HUDEP-2 (cell line): ENCODE measurements around the gene RAB35.

Experiments
- DNase-seq, 76 experiments: peaks; one replicate each; lab custom pipeline; 2025; ENCODE audit not compliant: unreplicated experiment in 76 of 76; lab: John Stamatoyannopoulos, UW

The RAB35 gene

DNA sequence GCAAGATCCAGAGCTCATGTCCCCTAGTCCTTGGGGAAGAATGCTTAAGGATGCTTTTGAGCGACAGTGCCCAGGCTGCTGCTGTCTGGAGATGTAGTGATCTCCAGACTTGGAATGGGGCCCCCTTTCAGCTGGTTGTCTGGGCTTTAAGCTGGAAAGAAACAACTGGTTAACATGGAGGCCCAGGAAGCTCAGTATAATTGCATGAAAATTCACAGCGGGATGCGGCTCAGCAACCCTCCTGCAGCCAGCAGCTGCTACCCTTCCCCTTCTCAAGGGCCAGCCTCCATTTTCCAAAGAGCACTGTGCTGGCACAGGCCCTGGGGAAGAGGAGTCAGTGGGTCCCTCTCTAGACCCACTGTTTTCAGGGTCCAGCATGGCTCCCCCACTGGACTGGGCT lies 26.3 kb downstream of the RAB35 start:
- no peak for DNase-seq

DNA sequence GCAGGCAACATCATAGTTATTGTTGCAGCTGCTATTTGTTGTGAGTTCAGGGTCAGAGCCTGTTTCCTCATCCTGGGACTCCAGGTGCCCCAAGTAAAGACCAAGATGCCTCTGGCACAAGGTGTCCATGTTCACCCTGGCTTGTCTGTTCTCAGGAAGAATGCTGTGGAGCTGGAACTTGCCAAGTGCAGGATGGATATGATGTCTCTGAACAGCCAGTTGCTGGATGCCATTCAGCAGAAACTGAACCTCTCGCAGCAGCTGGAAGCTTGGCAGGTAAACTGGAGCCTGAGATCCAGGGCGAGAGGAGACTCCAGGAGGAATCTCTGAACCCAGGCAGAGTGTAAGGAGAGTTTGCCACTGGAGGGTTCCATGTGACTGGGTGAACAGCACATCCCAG lies 26.8 kb downstream of the RAB35 start:
- no peak for DNase-seq

DNA sequence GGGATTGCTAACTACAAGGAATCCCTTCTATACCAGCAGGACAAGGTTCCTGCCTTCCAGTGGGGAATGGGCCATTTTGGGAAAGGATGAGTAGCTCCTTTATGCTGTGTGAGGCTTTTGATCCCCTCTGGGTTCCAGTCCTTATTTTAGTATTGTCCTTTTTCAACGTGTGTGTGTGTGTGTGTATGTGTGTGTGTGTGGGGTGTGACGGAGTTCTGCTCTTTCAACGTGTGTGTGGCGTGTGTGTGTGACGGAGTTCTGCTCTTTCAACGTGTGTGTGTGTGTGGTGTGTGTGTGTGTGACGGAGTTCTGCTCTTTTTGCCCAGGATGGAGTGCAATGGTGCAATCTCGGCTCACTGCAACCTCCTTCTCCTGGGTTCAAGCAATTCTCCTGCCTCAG lies 27.4 kb downstream of the RAB35 start:
- DNase-seq, result no peak

DNA sequence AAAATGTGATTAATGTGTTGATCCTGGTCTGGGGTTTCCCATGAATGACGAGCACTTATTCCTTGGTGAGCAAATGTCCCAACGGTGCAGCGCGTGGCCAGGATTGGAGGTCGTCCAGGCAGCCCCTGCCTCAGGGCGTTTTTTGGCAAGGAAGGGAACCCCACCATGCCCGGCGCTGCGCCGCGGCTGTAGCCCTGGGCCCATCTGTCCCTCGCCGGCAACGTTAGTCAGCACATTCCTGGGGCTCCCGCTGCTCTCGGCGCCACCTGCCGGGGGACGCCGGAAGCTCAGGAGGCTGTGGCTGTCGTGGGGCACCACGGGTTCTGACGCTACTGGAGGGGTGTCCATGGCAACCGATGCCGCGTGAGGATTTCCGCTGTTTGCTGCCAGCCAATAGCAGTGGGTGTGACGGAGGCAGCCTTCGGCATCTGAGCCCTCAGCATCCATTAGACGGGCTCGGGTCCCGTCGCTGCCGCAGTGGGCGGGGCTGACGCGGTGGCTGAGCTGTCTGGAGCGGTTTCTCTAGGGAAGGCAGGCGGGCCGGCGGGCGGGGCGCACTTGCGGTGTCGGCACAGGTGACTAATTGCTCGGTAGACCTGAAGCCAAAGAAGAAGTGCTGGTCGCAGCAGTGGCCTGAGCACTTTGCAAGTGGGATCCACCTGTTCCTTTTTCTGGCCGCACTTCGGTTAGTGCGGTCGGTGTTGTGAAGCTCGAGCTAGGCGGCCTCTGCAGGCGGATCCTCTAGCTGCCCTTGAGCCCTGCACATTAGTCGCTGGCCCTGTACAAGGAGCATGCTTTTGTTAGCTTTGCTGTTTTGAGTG lies 29.5 kb downstream of the RAB35 start:
- DNase-seq, result peak in 75 of 76 experiments; percentile 13 to 97 (median 91)

DNA sequence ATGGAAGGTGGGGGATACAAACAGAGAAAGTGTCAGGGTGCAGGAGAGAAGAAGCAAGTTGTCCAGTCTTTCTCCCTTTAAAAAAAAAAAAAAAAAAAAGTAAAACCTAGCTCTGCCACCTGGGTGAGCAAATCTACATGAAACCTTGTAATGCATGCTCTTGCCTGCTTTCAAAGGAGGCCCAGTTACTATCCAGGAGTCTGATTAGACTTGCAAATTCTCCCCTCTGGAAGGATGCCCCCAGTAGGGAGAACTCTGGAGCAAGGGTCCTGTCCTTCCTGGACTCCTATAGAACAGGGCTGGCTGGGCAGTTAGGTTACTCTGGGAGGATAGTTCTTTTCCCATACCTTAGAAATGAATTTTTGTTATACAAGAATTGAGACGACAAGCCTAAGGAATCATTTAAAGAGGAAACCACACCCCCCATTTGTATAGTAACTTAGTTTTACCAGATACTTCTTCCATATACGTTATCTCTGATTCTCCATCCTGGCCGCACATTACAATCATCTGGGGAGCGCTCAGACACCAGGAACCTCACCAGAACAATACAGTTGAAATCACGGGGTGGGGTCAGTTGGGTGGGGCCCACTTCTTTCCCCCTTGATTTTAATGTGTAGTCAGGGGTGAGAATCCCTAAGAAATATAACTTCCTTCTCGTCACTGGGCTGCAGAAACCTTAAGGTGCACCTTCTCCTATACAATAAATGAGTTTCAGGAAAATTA lies 30.5 kb downstream of the RAB35 start:
- peak in 5 of 76 experiments; percentile 1 to 28 (median 13) for DNase-seq

DNA sequence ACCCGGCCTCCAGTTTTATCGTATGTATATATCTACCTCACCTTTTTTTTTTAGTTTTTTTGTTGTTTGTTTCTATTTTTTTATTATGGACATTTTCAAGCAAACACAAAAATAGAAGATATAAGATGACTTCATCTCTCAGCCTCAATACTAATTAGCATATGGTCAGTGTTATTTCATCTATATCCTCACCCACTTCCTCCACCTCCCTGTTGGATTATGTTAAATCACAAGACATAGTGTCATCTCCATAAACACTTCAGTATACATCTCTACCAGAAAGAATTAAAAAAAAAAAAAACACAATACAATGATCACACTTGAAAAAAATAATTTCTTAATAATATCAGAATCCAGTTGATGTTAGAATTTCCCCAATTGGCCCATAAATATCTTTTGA lies 34.9 kb downstream of the RAB35 start:
- no peak for DNase-seq

DNA sequence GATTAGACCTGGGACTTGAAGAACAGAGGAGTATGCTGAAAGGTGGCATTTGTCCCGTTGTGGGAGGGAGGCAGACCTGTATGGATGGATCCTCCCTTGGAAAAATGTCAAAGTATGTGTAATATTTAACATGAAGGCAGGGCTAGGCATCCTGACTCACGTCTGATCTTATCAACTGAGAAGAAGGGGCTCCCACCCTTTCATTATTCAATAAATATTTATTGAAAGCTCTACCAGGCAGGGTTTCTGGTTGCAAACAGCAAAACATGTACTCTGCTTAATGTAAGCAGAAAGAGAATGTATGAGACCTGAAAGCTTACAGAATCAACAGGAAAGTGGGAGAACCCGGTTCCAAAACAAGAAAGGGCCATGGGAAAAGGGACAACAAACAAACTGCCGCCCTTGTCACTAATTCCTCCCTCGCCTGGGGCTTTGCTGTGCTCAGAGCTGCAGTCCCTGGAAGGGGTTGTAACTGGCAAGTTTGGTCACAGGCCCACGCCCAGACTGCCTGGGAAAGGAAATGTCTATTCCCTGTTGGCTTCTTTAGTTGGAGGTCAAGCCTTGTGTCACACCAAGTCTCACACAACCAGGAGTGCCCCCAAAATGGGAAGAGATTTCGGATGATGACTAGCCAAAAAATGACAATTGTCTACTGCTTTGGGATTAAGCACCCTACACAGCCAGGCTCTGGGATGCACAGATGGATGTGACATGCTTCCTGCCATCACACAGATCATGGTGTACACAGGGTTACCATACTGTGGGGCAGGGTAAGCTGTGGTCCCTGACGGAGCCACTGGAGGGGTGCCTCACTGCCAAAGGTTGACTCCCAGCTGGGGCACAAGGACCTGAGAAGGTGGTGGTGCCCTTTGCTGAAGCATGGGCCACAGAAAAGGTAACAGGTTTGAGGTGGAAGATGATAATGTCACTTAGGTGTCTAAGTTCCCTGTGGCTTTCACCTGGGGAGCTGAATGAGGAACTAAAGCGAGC lies 36.8 kb downstream of the RAB35 start:
- DNase-seq, result no peak

DNA sequence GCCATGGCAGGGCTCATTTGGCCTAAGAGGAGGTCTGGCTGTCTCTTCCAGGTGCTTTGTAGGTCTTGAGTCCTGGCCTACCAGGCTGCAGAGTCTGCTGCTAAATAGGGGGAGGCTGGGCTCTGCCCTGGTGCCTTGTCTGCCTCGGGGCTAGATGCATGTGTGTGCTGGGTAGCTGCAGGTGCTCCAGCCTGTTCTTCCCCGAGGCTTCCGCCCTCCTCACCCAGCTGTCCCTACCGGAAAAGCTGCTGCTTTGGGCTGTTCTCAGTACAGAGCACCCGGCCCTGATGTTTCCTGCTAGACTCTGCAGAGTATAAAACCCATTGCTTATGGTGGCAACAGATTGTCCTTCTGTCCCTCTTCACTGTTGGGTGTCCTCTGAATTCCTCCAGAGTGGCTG lies 37.7 kb downstream of the RAB35 start:
- DNase-seq, result no peak

DNA sequence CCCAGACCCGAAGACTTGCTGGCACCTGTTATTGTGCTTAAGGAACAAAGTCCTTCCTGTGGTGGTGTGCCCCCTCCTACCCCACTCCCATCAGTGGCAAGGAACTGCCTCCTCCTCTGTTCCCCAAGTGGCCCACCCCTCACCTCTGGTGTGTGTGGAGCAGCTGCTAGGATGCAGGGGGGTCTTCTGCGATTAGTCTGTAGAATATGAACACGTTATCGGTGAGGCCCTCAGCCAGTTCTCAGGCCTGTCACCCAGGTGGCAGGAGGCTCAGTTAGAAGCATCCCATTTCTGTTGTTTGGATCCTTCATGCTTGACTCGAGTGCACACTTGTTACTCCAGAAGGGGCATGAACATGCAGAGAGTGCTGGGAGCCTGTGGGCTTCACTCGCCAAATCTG lies 39.3 kb downstream of the RAB35 start:
- no peak for DNase-seq

DNA sequence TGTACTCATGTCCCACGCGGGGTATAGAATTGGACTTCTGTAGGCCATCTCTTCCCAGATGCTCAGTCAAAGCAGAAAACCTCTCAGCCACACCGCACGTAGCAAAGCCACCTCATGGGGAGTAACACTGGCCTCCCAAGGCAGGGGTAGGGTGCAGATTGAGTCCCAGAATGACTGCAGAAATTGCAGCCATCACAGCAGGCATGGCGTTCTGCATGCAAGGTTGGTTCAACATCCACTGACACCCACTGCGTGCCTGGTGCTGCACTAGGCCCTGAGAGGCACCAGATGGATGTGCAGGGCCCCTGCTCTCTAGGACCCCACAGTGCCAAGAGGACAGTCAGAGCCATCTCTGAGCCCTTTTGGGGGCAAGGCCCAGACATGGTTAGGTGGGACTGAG lies 39.9 kb downstream of the RAB35 start:
- peak in 1 of 76 experiments; percentile 10 for DNase-seq

DNA sequence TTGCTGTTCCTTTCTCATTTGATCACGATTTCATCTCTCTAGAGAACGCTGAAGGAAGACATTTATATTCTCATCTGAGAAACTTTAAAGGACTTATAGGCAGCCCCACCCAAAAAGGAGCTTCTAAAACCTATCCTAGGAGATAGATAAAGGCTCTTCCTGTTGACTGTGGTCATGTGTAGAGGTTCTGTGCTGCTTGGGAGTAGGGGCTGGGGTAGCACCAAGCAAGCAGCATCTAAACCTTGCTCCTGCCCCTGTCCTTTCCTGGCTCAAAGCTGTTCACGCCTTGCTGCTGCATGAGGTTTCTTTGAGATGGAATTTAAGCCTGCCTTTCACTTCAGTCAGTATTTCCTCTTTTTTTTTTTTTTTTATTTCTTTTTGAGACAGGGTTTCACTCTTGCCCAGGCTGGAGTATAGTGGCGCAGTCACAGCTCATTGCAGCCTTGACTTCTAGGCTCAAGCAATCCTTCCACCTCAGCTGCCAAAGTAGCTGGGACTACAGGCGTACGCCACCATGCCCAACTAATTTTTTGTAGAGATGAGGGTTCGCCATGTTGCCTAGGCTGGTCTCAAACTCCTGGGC lies 41.4 kb downstream of the RAB35 start:
- no peak for DNase-seq

DNA sequence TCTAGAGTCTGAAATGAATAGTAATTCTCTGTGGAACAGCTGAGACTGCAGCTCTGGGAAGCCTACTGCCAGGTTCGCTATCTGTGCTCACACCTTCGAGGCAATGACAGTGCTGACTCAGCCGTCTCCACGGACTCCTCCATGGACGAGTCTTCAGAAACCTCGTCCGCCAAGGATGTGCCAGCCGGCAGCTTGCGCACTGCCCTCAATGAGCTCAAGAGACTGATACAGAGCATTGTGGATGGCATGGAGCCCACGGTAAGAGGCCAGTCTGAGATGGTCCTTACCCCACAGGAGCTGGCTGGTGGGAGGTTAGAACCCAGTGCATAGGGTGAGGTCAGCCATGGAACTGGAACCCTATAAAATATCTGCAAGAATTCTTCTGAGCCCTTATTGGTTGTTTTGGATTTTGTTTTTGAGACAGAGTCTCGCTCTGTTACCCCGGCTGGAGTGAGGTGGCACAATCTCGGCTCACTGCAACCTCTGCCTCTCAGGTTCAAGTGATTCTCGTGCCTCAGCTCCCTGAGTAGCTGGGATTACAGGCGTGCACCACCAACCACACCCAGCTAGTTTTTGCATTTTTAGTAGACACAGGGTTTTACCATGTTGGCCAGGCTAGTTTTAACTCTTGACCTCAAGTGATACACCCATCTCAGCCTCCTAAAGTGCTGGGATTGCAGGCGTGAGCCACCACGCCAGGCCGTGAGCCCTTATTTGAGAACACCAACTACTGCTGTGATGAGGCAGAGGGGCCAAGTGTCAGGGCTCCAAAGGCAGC lies 43.9 kb downstream of the RAB35 start:
- DNase-seq, result no peak

DNA sequence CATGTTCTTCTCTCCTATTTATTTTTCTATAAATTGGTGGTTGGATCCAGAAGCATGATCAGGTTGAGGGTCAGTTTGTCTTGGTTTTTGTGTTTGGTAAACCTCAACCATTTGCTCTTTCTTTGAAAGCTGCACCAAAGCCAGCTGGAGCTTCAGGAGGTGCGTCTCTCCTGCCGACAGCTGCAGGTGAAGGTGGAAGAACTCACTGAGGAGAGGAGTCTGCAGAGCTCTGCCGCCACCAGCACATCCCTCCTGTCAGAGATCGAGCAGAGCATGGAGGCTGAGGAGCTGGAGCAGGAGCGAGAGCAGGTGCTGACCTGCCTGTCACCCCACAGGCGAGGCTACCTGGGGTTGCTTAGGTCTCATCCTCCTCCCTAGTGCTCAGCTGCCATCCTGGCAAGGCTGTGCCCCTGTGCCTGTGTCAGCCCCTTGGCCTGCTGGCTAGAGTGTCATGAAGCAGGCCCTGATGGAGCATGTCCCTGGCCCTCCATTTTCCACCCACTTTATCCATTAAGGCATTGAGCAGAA lies 45.0 kb downstream of the RAB35 start:
- no peak for DNase-seq

DNA sequence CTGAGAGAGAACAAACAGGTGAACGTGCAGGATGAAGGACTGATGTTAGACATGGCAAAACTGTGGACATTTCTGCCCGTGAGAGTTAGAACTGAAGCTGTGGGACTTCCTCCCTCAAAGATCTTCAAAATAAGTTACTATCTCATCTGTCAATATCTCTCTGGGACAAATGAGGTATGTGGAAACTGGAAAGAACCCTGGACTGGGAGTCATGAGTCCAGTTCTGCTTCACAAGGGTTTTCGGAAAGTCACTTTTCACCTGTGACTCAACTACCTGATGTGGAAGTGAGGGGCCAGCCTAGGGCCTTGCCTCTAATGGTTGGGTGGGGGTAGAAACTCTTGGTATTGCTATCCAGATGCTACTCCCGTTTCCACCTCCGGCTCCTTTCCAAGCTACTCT lies 47.3 kb downstream of the RAB35 start:
- DNase-seq, result no peak

DNA sequence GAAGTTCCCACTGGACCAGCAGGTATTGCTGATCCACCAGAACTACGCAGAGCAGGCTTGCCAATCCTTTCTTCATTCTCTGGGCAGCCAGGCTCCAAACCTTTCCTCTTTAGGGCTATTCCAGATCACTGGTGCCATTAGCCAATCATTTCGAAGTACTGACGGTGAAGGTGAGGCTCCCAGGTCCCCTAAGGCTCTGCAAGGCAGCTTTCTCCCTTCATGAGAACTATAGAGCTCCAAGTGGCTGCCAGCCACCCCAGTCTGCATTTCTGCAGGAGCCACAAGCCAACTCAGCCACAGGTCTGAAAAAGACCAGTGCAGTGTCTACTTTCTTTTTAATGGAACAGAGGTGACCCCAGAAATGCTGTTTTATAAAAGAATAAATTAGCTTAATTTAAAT lies 48.7 kb downstream of the RAB35 start:
- no peak for DNase-seq

DNA sequence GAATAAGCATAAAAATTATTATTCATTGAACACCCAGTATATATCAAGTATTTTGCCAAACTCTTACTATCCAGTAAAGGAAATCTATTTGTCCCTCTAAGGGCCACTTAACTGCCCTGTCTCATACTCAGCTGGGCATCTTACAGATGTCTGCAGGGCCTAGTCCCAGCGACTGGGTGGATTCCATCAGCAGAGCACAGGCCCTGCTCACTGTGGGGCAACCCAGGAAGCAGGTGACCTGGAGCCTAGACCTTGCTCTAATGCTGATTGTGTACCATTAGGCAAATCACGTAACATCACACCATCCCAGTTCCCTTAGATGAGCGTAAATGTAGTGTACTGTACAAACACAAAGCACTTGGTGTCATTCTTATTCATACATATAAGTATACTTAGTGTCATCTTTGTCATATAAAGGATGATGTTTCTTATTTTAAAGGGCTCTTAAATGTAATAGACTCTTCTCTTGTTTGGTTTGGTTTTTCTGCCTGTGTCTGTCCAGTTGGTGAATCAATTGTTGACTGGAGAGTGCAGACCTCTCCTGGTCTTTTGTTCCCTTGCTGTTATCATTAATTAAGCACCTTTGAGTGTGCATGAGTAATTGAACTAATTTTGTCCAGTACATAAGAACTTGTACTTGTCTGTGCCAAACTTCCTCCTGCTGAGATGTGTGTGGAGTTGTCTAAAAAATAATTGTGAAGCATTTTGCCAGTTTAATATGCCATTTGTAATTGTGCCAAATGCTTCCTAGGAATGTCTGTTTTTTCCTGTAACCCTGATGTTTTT lies 49.3 kb downstream of the RAB35 start:
- DNase-seq, result no peak

DNA sequence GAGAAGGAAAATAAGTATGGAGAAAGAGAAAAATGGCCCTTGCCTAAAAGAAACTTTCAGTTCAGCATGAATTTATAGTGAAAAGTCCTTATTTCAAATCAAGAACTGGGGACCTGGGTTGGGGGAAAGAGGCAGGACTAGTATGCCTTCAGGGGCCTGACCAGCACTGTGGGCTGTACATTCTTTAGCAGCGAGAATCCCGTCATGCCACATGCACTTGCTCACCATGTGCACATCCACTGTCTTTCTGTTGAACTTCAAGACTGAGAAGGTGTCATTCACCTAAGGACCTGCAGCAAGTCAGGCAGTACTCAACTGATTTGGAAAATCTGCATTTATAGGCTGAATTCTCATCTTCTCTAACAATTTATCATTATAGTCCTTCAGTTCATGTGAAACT lies 50.2 kb downstream of the RAB35 start:
- DNase-seq, result no peak

DNA sequence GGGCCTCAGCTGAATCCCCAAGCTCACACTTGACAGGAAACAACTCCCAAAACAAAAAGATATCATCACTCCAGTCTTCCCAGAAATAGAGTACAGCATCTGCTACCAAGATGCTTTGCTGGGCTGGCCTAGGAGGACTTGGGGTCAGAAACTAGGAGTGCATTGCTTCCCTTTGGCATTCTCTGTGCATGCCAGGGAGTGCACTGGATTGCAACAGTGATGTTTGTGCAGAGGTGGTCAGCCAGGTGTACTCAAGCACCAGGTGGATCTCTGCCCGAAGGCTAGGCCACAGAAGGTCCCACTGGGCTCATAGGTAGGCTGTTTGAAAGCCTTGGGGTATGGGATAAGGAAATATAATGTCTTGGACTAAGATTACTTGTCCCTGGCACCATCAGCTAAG lies 51.1 kb downstream of the RAB35 start:
- DNase-seq, result no peak
